OCI-LY3 (cell line): Measurements from ENCODE around the gene CABP7.

Experiments used
- H2AFZ ChIP-seq: fragments of 200-600, 300-600 bp; shearing (Covaris generic); 2 replicates; pipeline ENCODE4 v1.6.0; 2014; ENCODE audit warnings: antibody characterized with exemption, low read depth, low read length
- H3K27ac ChIP-seq: fragments of 200-600, 300-600 bp; sonication (generic); 2 replicates; pipeline ENCODE4 v1.5.1; 2014; ENCODE audit warnings: mild to moderate bottlenecking, low read length, moderate library complexity, mixed read lengths
- H3K27me3 ChIP-seq: fragments of 200-600, 300-600 bp; sonication (generic); 2 replicates; pipeline ENCODE4 v1.6.1; 2014; ENCODE audit warnings: low read depth, low read length, mixed read lengths
- H3K36me3 ChIP-seq: fragments of 200-600, 300-600 bp; sonication (generic); replicated peaks from 2 replicates; pipeline ENCODE3; 2014; ENCODE audit warnings: low read depth, low read length, mixed read lengths
- H3K4me1 ChIP-seq: fragments of 300-600, 200-600 bp; sonication (generic); 2 replicates; pipeline ENCODE4 v1.6.1; 2014; ENCODE audit warnings: low read length, mixed read lengths
- H3K4me2 ChIP-seq: fragments of 200-600, 300-600 bp; sonication (generic); 2 replicates; pipeline ENCODE4 v1.6.1; 2014; ENCODE audit warnings: low read length, mixed read lengths
- H3K4me3 ChIP-seq: fragments of 300-600, 200-600 bp; sonication (generic); 2 replicates; pipeline ENCODE4 v1.5.1; 2014; ENCODE audit warnings: antibody characterized with exemption, mild to moderate bottlenecking, low read length, moderate library complexity
- H3K79me2 ChIP-seq: fragments of 300-600, 200-600 bp; shearing (Covaris generic); 2 replicates; pipeline ENCODE4 v1.6.1; 2014; ENCODE audit warnings: mild to moderate bottlenecking, low read length, mixed read lengths
- H3K9ac ChIP-seq: fragments of 300-600, 200-600 bp; shearing (Covaris generic); 2 replicates; pipeline ENCODE4 v1.6.0; 2014; ENCODE audit warnings: mild to moderate bottlenecking, low read length, moderate library complexity
- H3K9me3 ChIP-seq: fragments of 200-600, 300-600 bp; shearing (Covaris generic); 2 replicates; pipeline ENCODE4 v1.6.1; 2014; ENCODE audit warnings: low read length, mixed read lengths; ENCODE audit not compliant: insufficient read depth
- H4K20me1 ChIP-seq: fragments of 200-600, 300-600 bp; sonication (generic); 2 replicates; pipeline ENCODE4 v1.6.1; 2016; ENCODE audit warnings: low read length, mixed read lengths; ENCODE audit not compliant: insufficient read depth
- CTCF ChIP-seq: fragments of 200-600, 300-600 bp; sonication (generic); IDR thresholded peaks from 2 replicates; pipeline ENCODE4 v1.5.1; 2014; ENCODE audit warnings: antibody characterized with exemption, low read length, low read depth
- EZH2phosphoT487 ChIP-seq: fragments of 200-600 bp; shearing (Covaris generic); IDR thresholded peaks from 2 replicates; pipeline ENCODE4 v1.6.1; 2018; ENCODE audit warnings: antibody characterized with exemption, mixed run types, low read depth

The CABP7 gene

GRCh38 chr22:29755889-29756288, 36.1 kb downstream of the CABP7 start:
- Histone ChIP-seq H3K79me2 (no peaks in the 10 kb centered on the region), H3K4me1 (no peaks in the 10 kb centered on the region), H3K27me3 (no peaks in the 10 kb centered on the region), H3K27ac (no peak overlapping the region), H3K9ac (no peak overlapping the region), H3K4me3 (no peak overlapping the region), H3K9me3 (no peaks in the 10 kb centered on the region), H2AFZ (no peak overlapping the region), H3K4me2 (no peak overlapping the region), H3K36me3 (no peaks in the 10 kb centered on the region), H4K20me1 (no peaks in the 10 kb centered on the region)
- TF ChIP-seq EZH2phosphoT487 (no peak), CTCF (no peak)

GRCh38 chr22:29756341-29756740, 36.5 kb downstream of the CABP7 start:
- no peak for TF ChIP-seq EZH2phosphoT487
- no peak for TF ChIP-seq CTCF
- H3K36me3 ChIP-seq: no peaks in the 10 kb centered on the region

DNA sequence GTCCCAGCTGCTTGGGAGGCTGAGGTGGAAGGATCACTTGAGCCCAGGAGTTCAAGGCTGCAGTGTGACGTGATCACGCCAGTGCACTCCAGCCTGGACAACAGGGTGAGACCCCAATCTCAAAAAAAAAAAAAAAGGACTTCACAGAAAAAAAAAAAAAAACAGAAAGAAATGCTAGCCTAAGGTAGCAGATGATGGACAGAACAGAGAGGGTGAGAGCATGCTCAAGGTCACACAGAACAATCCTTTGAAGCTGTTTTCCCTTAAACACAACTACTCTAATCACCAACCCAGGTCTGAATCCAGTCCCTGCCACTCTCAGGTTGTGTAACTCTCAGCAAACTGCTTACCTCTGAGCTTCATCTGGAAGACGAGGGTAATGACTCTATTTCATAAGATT, 37.3 kb downstream of the CABP7 start:
- Histone ChIP-seq H3K27me3 (no peaks in the 10 kb centered on the region), H3K27ac (no peak overlapping the region), H2AFZ (no peak overlapping the region), H3K79me2 (no peaks in the 10 kb centered on the region), H3K4me2 (no peak overlapping the region), H3K36me3 (no peaks in the 10 kb centered on the region), H3K4me1 (no peaks in the 10 kb centered on the region), H3K9me3 (no peaks in the 10 kb centered on the region), H3K9ac (no peak overlapping the region), H4K20me1 (no peaks in the 10 kb centered on the region), H3K4me3 (no peak overlapping the region)
- TF ChIP-seq CTCF (no peak), EZH2phosphoT487 (no peak)

More at GRCh38 chr22:29756341-29756740, 36.5 kb downstream of the CABP7 start:
- H3K9ac ChIP-seq: no peak overlapping the region
- no peak overlapping the region for H3K4me2 ChIP-seq
- H3K27ac ChIP-seq: no peak overlapping the region
- no peaks in the 10 kb centered on the region for H3K9me3 ChIP-seq
- no peaks in the 10 kb centered on the region for H4K20me1 ChIP-seq
- H3K4me1 ChIP-seq: no peaks in the 10 kb centered on the region
- no peaks in the 10 kb centered on the region for H3K79me2 ChIP-seq
- H2AFZ ChIP-seq: no peak overlapping the region
- H3K27me3 ChIP-seq: no peaks in the 10 kb centered on the region
- H3K4me3 ChIP-seq: no peak overlapping the region

GRCh38 chr22:29758068-29758622, 38.3 kb downstream of the CABP7 start:
- H3K4me1 ChIP-seq: no peaks in the 10 kb centered on the region
- H3K27ac ChIP-seq: no peak overlapping the region
- H2AFZ ChIP-seq: no peak overlapping the region
- no peak for TF ChIP-seq EZH2phosphoT487
- TF ChIP-seq CTCF: no peak
- H3K9me3 ChIP-seq: no peaks in the 10 kb centered on the region
- no peaks in the 10 kb centered on the region for H3K27me3 ChIP-seq
- no peak overlapping the region for H3K4me2 ChIP-seq
- H3K9ac ChIP-seq: no peak overlapping the region
- no peaks in the 10 kb centered on the region for H3K79me2 ChIP-seq
- no peak overlapping the region for H3K4me3 ChIP-seq
- H4K20me1 ChIP-seq: no peaks in the 10 kb centered on the region
- no peaks in the 10 kb centered on the region for H3K36me3 ChIP-seq
